ENCODE results near the gene ADCY5. TPM values are rescaled to one million over a fixed set of nuclear protein-coding genes. Genes with fewer than 3 reads are reported as not detected.

The ADCY5 gene
- total and polyA plus RNA-seq, 2 experiments from 2014 or later = 3.1 to 4.7 TPM

DNA sequence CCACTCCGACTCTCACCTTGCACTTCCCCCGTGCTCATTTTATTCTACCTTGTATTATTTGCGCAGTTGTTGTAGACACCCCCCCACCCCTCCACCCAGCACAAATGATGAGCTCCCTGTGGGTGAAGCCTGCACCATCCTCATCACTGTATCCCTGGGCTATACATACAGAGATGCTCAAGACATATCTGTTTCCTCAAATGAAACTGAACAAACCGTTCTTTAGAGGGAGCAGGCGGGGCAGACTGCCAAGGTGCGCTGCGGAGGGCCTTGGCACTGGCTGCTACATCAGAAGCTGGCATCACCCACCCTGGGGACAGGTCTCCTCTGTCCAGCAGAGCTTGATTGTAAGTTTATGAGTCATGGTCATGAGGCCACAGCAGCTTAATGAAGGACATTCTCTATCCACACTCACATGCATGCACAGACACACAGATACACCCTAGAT, 29.0 kb downstream of the ADCY5 start:
- TF ChIP-seq EZH2phosphoT487 (IDR thresholded peaks at IDR 0.05; ENCODE audit: low read depth, severe bottlenecking, unreplicated experiment) (no peak), EZH2 (IDR thresholded peaks at IDR 0.05; ENCODE audit: borderline replicate concordance) (no peak)
- TF ChIP-seq, protein P1, sequence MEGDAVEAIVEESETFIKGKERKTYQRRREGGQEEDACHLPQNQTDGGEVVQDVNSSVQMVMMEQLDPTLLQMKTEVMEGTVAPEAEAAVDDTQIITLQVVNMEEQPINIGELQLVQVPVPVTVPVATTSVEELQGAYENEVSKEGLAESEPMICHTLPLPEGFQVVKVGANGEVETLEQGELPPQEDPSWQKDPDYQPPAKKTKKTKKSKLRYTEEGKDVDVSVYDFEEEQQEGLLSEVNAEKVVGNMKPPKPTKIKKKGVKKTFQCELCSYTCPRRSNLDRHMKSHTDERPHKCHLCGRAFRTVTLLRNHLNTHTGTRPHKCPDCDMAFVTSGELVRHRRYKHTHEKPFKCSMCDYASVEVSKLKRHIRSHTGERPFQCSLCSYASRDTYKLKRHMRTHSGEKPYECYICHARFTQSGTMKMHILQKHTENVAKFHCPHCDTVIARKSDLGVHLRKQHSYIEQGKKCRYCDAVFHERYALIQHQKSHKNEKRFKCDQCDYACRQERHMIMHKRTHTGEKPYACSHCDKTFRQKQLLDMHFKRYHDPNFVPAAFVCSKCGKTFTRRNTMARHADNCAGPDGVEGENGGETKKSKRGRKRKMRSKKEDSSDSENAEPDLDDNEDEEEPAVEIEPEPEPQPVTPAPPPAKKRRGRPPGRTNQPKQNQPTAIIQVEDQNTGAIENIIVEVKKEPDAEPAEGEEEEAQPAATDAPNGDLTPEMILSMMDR (IDR thresholded peaks at IDR 0.05; ENCODE audit: poor library complexity) = no peak
- 98% methylated on average over 7 of the region's 7 CpGs for WGBS (ENCODE audit: low lambda C conversion rate, missing lambda C conversion rate)

DNA sequence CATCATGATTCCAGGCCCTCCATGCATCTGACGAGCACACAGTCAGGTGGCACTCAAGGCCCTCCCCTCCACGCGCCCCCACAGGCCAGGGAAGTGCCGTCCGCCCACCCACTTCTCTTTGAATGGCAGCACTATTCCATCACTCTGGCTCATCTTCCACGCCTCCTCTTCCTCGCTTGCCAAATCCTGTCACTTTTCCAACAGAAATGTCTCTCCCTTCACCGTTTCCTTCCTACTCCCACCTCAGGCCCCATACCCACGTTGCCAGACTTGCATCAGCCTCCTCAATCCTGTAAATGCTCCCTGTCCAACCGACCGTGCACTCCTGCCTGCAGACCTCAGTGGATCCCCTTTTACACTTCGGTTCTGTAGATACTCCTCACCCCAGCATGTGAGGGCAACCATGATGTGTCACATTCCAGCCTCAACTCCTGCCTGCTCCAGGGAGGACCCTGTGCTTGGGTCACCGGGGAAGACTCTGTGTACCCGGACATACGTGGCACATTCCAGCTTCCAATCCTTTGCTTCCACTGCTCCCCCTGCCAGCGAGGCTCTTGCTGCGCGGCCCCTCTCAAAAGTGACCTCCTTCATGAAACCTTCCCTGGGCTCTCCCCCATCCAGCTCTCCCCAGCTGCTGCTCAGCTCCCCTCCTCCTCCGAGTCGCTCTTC, 29.6 kb downstream of the ADCY5 start:
- Histone ChIP-seq H3K9me3 (ENCODE audit: low read depth) (no peaks in the 10 kb centered on the region), H3K79me2 (no peaks in the 10 kb centered on the region), H3K4me2 (no peak overlapping the region), H2AFZ (no peak overlapping the region), H3K36me3 (replicated peaks; ENCODE audit: insufficient read depth, low read depth) (no peaks in the 10 kb centered on the region), H3K27me3 (no peaks in the 10 kb centered on the region), H3K4me1 (ENCODE audit: insufficient read depth) (peaks cover 15% of the 10 kb centered on the region), H3K27ac (no peak overlapping the region), H4K20me1 (ENCODE audit: insufficient read depth, poor library complexity, severe bottlenecking) (no peaks in the 10 kb centered on the region), H3K9me2 (replicated peaks; ENCODE audit: insufficient read depth) (no peaks in the 10 kb centered on the region), H3K4me3 (no peak overlapping the region)
- no peak for TF ChIP-seq EZH2phosphoT487 (IDR thresholded peaks at IDR 0.05; ENCODE audit: low read depth, severe bottlenecking, unreplicated experiment)
- TF ChIP-seq, protein P1 (IDR thresholded peaks at IDR 0.05; ENCODE audit: poor library complexity) = no peak
- TF ChIP-seq EZH2 (IDR thresholded peaks at IDR 0.05; ENCODE audit: borderline replicate concordance) = no peak
- DNase-seq (ENCODE audit: low spot score) = no peak
- WGBS (ENCODE audit: low lambda C conversion rate, missing lambda C conversion rate) = 92% methylated on average over 20 of the region's 20 CpGs

More for the DNA sequence above, 29.0 kb downstream of the ADCY5 start:
- no peaks in the 10 kb centered on the region for H3K9me2 ChIP-seq (replicated peaks; ENCODE audit: insufficient read depth)
- peaks cover 9% of the 10 kb centered on the region for H3K4me1 ChIP-seq (ENCODE audit: insufficient read depth)
- H3K27me3 ChIP-seq = no peaks in the 10 kb centered on the region
- no peak overlapping the region for H2AFZ ChIP-seq
- no peak for DNase-seq (ENCODE audit: low spot score)
- no peaks in the 10 kb centered on the region for H3K79me2 ChIP-seq
- H3K4me3 ChIP-seq = no peak overlapping the region
- H3K4me2 ChIP-seq = no peak overlapping the region
- H4K20me1 ChIP-seq (ENCODE audit: insufficient read depth, poor library complexity, severe bottlenecking) = no peaks in the 10 kb centered on the region
- H3K9me3 ChIP-seq (ENCODE audit: low read depth) = no peaks in the 10 kb centered on the region
- H3K27ac ChIP-seq = no peak overlapping the region
- no peaks in the 10 kb centered on the region for H3K36me3 ChIP-seq (replicated peaks; ENCODE audit: insufficient read depth, low read depth)

DNA sequence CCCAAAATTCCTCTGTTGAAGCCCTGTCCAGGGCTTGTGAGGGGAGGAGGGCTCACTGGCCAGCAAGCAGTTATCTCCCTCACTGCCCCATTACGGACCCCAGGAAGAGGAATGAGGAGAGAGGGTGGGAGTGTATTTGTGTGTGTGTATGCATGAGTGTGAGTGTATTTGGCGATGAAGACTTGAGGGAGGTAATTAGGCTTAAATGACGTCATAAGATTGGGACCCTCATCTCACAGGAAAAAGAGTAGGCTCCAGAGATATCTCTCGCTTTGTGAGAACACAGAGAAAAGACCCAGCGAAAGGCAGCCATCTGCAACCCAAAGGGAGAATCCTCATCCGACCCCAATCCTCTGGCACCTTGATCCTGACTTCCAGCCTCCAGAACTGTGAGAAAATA, 32.2 kb downstream of the ADCY5 start:
- Histone ChIP-seq H3K4me3 (no peak overlapping the region), H4K20me1 (ENCODE audit: insufficient read depth, poor library complexity, severe bottlenecking) (no peaks in the 10 kb centered on the region), H3K4me2 (no peak overlapping the region), H3K27ac (no peak overlapping the region), H3K9me2 (replicated peaks; ENCODE audit: insufficient read depth) (no peaks in the 10 kb centered on the region), H2AFZ (no peak overlapping the region), H3K36me3 (replicated peaks; ENCODE audit: insufficient read depth, low read depth) (no peaks in the 10 kb centered on the region), H3K79me2 (no peaks in the 10 kb centered on the region), H3K4me1 (ENCODE audit: insufficient read depth) (peaks cover 38% of the 10 kb centered on the region), H3K27me3 (no peaks in the 10 kb centered on the region), H3K9me3 (ENCODE audit: low read depth) (no peaks in the 10 kb centered on the region)
- 93% methylated on average over 6 of the region's 6 CpGs for WGBS (ENCODE audit: low lambda C conversion rate, missing lambda C conversion rate)
- TF ChIP-seq EZH2 (IDR thresholded peaks at IDR 0.05; ENCODE audit: borderline replicate concordance) (no peak), EZH2phosphoT487 (IDR thresholded peaks at IDR 0.05; ENCODE audit: low read depth, severe bottlenecking, unreplicated experiment) (no peak)
- TF ChIP-seq, protein P1 (IDR thresholded peaks at IDR 0.05; ENCODE audit: poor library complexity) = no peak
- no peak for DNase-seq (ENCODE audit: low spot score)
